Body of pancreas (tissue), 4 donors: ENCODE measurements around the gene MYO7B.

Experiments used
- POLR2A ChIP-seq, 3 donors: fragments of 450-650 bp; IDR thresholded peaks; one replicate each; pipeline ENCODE4 v1.6.1; 2016; ENCODE audit warnings: antibody characterized with exemption in 3 of 3, mild to moderate bottlenecking in 2 of 3
- TF ChIP-seq, protein P1 (sequence below), 7 experiments: fragments of 450-650 bp in 4 of 7; fragments of 200-600 bp in 3 of 7; sonication (generic) in 3 of 7; IDR thresholded peaks; one replicate each; pipeline ENCODE4 v1.5.1; 2016 to 2019; ENCODE audit warnings: antibody characterized with exemption in 7 of 7

DNA sequence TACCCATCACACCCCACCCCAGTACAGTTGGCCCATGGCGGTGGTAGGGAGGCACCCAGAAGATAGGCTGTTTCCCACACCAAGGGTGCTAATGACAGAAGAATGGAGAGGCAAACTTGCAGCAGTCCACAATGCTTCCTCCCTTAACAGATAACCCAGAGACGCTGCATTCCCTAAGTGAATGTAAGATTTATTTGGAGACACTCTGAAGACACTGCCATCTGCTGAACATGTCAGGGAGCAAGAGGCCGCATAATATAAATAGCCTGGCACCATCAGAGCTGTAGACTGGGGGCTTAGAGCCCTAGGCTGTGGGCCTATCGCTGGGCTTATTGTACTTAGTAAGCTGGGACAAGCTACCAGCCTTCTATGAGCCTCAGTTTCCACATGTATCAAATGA, 7.0 kb upstream of the MYO7B start:
- TF ChIP-seq, protein P1, sequence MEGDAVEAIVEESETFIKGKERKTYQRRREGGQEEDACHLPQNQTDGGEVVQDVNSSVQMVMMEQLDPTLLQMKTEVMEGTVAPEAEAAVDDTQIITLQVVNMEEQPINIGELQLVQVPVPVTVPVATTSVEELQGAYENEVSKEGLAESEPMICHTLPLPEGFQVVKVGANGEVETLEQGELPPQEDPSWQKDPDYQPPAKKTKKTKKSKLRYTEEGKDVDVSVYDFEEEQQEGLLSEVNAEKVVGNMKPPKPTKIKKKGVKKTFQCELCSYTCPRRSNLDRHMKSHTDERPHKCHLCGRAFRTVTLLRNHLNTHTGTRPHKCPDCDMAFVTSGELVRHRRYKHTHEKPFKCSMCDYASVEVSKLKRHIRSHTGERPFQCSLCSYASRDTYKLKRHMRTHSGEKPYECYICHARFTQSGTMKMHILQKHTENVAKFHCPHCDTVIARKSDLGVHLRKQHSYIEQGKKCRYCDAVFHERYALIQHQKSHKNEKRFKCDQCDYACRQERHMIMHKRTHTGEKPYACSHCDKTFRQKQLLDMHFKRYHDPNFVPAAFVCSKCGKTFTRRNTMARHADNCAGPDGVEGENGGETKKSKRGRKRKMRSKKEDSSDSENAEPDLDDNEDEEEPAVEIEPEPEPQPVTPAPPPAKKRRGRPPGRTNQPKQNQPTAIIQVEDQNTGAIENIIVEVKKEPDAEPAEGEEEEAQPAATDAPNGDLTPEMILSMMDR (IDR thresholded peaks at IDR 0.05): no peak
- no peak for TF ChIP-seq POLR2A (IDR thresholded peaks at IDR 0.05)
